GM13977 (cell line): Measurements from ENCODE around the gene BSCL2.
"Not testable (repeated sequence)": the region's sequence is repeated elsewhere in the genome, so short reads cannot be mapped to it uniquely, and the experiment has no call there.

Experiments
- DNase-seq: peaks from one replicate; pipeline ENCODE4 v3.0.0; 2012; ENCODE audit warnings: low spot score
- in situ Hi-C: fragments of 300-500 bp; cut with MboI; formaldehyde crosslinking; loops from one replicate; pipeline ENCODE4 v1.12.0; 2022; ENCODE audit warnings: low sequenced_read_pairs, low pct_unique_long_range_greater_than_20kb, mixed read lengths, inconsistent platforms; ENCODE audit not compliant: unreplicated experiment
- TF ChIP-seq, protein P1 (sequence below): IDR thresholded peaks from 2 replicates; pipeline ENCODE4 v1.5.1; 2012; ENCODE audit warnings: mild to moderate bottlenecking, control low read depth; ENCODE audit not compliant: insufficient read depth; ENCODE audit errors: extremely low read depth, missing control alignments

Gene BSCL2

GRCh38 chr11:62747475-62748160 is 40.4 kb upstream of the BSCL2 start:
- TF ChIP-seq, protein P1, sequence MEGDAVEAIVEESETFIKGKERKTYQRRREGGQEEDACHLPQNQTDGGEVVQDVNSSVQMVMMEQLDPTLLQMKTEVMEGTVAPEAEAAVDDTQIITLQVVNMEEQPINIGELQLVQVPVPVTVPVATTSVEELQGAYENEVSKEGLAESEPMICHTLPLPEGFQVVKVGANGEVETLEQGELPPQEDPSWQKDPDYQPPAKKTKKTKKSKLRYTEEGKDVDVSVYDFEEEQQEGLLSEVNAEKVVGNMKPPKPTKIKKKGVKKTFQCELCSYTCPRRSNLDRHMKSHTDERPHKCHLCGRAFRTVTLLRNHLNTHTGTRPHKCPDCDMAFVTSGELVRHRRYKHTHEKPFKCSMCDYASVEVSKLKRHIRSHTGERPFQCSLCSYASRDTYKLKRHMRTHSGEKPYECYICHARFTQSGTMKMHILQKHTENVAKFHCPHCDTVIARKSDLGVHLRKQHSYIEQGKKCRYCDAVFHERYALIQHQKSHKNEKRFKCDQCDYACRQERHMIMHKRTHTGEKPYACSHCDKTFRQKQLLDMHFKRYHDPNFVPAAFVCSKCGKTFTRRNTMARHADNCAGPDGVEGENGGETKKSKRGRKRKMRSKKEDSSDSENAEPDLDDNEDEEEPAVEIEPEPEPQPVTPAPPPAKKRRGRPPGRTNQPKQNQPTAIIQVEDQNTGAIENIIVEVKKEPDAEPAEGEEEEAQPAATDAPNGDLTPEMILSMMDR = no peak
- DNase-seq = no peak
- in situ Hi-C loops = no loop called here

DNA sequence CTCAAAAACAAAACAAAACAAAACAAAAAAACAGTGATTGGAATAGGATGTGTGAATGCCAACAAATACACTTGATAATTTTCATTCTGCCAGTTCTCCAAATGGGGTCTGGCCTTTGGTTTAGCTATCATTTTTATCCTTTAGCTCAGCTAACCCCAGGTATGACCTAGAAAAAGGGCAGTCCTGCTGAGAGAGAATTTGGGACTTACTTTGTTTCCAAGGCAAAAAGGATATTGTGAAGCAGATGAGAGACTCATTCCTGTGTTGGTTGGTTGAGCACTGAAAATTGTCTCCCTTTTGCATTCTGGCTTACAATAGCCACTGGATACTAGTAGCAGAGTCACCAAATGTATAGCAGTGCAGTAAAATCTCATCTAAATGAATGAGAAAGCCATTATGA is 30.0 kb upstream of the BSCL2 start:
- DNase-seq = no peak
- TF ChIP-seq, protein P1 = no peak
- in situ Hi-C loops = no loop called here

DNA sequence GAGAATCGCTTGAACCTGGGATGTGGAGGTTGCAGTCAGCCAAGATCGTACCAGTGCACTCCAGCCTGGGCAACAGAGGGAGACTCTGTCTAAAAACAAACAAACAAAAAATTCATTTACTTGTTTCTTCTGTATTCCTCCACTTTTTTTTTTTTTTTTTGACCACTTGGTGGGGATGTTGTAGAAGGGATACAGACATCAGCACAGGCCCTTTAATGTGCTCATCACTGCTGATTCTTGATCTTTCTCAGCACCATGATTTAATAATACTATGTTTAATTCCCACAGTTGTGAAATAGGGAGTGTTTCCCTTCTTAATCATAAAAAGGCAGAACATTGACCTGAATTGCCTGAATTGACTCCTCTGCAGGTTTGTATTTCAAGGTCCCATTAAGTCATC is 25.6 kb upstream of the BSCL2 start:
- TF ChIP-seq, protein P1 = no peak
- no peak for DNase-seq
- in situ Hi-C loops = no loop called here

DNA sequence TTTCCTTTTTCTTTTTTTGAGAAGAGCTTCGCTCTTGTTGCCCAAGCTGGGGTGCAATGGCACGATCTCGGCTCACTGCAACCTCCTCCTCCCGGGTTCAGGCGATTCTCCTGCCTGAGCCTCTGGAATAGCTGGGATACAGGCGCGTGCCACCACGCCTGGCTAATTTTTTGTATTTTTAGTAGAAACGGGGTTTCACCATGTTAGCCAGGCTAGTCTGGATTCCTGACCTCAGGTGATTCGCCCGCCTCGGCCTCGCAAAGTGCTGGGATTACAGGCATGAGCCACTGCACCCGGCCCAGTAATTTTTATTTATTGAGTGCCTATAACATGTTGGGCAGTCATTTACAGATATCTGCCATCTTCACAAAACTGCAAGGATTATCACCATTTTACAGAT is 22.9 kb upstream of the BSCL2 start:
- in situ Hi-C loops = not testable (repeated sequence)

DNA sequence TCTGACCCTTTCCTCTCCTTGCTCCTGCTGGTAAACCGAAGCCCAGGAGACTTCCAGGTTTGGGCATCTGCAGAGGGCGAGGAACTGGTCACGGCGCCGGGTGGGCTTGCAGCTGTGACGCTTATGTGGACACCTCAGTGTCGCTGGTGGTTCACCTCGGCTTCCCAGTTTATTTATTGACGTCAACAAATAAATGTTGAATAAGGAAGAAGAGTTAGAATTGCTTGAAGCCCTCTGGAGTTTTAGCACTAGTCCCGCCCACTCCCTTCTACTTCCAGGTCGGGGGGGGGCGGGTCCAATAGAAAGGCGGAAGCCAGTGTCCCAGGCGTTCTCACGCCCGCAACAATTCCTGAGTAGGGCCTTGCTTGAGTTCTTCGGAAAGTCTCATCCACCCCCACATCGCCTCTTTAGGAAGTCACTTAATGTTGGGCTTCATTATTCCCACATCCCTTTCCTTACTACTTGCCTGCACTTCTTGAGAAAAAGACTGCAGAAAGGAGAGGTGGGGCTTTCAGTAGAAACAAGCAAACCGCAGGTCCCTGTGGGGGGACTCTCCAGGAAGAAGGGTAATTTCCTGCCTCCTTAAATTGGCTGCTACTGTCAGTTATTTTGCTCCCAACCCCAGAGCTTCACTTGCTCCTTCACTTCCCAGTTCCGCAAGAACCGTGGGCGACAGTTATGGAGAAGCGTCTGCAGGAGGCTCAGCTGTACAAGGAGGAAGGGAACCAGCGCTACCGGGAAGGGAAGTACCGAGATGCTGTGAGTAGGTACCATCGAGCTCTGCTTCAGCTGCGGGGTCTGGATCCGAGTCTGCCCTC is 21.2 kb upstream of the BSCL2 start, which contains the start of gene TTC9C:
Gene TTC9C, plus strand, starts transcription at position 316 of the 818 bp plus-strand sequence. Its CDS starts 363 bp downstream, at position 679.
- TF ChIP-seq, protein P1 = no peak
- in situ Hi-C loops = no loop called here
- peak; percentile 77 for DNase-seq

More for the DNA sequence above, 22.9 kb upstream of the BSCL2 start:
- DNase-seq = not testable (repeated sequence)

DNA sequence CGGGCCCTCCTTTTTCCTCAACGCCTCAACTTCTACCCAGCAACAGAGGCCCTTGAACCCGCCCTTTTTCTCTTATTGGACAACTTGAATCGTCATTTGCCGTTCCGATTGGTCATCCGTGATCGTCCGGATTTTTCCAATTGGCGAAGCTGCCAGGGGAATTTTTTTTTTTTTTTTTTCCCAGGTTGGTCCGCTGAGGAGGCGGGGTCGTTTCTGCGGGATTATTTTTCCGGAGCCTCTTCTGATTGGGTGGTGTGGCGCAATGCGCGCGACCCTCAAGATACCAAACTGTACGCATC is 20.6 kb upstream of the BSCL2 start:
- TF ChIP-seq, protein P1 = no peak
- DNase-seq = peak; percentile 90
- in situ Hi-C loops = no loop called here

DNA sequence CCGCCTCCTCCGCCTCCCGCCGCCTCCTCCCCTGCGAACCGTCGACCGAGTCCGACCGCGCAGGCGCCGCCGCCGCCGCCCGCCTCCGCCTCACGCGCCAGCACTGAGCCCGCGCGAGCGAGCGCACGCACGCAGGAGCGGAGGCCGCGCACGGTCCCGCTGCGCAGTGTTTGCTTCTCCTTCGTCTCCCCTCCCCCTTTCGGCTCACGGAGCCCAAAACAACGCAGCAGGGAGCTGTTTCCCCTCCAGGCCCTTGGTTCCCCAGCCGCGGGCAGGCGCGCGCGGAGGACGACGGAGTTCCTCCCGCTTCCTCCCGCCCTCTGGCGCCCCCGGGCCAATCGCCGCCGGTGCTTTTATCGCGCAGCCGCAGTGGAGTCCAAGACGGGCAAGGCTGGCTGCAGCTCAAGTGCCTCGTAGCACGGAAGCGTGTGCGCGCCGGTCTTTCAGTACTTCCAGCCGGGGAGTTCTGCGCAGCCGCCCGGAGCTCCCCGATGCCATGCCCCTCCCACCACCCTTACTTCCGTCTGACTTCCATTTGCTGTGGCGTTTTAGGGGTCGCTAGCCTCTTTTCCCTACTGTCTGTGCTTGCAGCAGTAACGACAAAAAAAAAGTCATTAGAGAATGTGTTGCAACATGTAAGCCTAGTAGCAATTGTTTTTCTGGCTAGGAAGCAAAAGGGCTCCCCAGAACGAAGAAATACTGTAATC is 20.1 kb upstream of the BSCL2 start, which contains the start of gene HNRNPUL2:
Gene HNRNPUL2, minus strand, starts transcription at position 293 of the 707 bp plus-strand sequence. CDS start 301 bp downstream, outside the sequence.
- DNase-seq = peak; percentile 99
- TF ChIP-seq, protein P1 = no peak
- in situ Hi-C loops = no loop called here
